ENCODE results near the gene PGLYRP2.

GRCh38 chr19:15436826-15437110 lies 42.5 kb downstream of the PGLYRP2 start:
- no peak for TF ChIP-seq CTCF (IDR thresholded peaks at IDR 0.05; ENCODE audit: low read length)
- TF ChIP-seq EZH2 (optimal IDR thresholded peaks at IDR 0.05; ENCODE audit: low read depth, low read length) = no peak
- no peak for TF ChIP-seq EZH2phosphoT487 (IDR thresholded peaks at IDR 0.05; ENCODE audit: low read length)

All from MM.1S (cell line).